Fibroblast of skin of right quadriceps (primary cell): ENCODE results near the gene BRF1.
A peak's percentile ranks its signal among the peaks of the same experiment; 100 is the strongest.

ENCODE experiments used
- DNase-seq: peaks from one replicate; pipeline ENCODE4 v3.0.0-alpha.2; 2013

BRF1 gene

GRCh38 chr14:105257464-105257863 lies 43.3 kb downstream of the BRF1 start:
- no peak for DNase-seq

- no peak for DNase-seq
Measured at GRCh38 chr14:105256292-105256960, 44.4 kb downstream of the BRF1 start.

- DNase-seq, result peak; percentile 10
Measured at GRCh38 chr14:105255021-105255507, 45.7 kb downstream of the BRF1 start.

GRCh38 chr14:105253329-105253682 lies 47.5 kb downstream of the BRF1 start:
- no peak for DNase-seq

- no peak for DNase-seq
Measured at GRCh38 chr14:105252552-105253328, 48.1 kb downstream of the BRF1 start.

- DNase-seq, result no peak
Measured at GRCh38 chr14:105251920-105252319, 48.9 kb downstream of the BRF1 start.

GRCh38 chr14:105250986-105251385 lies 49.8 kb downstream of the BRF1 start:
- no peak for DNase-seq

GRCh38 chr14:105250008-105250366 lies 50.8 kb downstream of the BRF1 start:
- no peak for DNase-seq

GRCh38 chr14:105249182-105250007 lies 51.4 kb downstream of the BRF1 start:
- peak; percentile 14 for DNase-seq

GRCh38 chr14:105248368-105249181 lies 52.2 kb downstream of the BRF1 start, which contains the start of gene BTBD6:
TSS of gene BTBD6 (plus strand) at chr14:105248533. CDS start at chr14:105248712, 179 bp downstream.
- peak; percentile 79 for DNase-seq

- no peak for DNase-seq
Measured at GRCh38 chr14:105247715-105248367, 53.0 kb downstream of the BRF1 start.

GRCh38 chr14:105247026-105247425 lies 53.8 kb downstream of the BRF1 start:
- DNase-seq, result no peak

- DNase-seq, result no peak
Measured at GRCh38 chr14:105244334-105244733, 56.5 kb downstream of the BRF1 start.

GRCh38 chr14:105241641-105242040 lies 59.2 kb downstream of the BRF1 start:
- DNase-seq, result no peak

GRCh38 chr14:105240811-105241576 lies 59.8 kb downstream of the BRF1 start:
- DNase-seq, result no peak

- DNase-seq, result no peak
Measured at GRCh38 chr14:105229099-105229655, 71.6 kb downstream of the BRF1 start.

- DNase-seq, result no peak
Measured at GRCh38 chr14:105228562-105228961, 72.2 kb downstream of the BRF1 start.

- no peak for DNase-seq
Measured at GRCh38 chr14:105227346-105227745, 73.5 kb downstream of the BRF1 start.

GRCh38 chr14:105226198-105226597 lies 74.6 kb downstream of the BRF1 start:
- DNase-seq, result no peak

GRCh38 chr14:105224845-105225570 lies 75.8 kb downstream of the BRF1 start:
- no peak for DNase-seq
